Fibroblast of gingiva (primary cell): ENCODE measurements around the gene SLC27A2.
A peak's percentile ranks its signal among the peaks of the same experiment; 100 is the strongest.
"Not testable (repeated sequence)": the region's sequence is repeated elsewhere in the genome, so short reads cannot be mapped to it uniquely, and the experiment has no call there.

Experiments used
- DNase-seq: peaks from one replicate; pipeline ENCODE4 v3.0.0-alpha.2; 2011; ENCODE audit warnings: low read depth

SLC27A2 gene

DNA sequence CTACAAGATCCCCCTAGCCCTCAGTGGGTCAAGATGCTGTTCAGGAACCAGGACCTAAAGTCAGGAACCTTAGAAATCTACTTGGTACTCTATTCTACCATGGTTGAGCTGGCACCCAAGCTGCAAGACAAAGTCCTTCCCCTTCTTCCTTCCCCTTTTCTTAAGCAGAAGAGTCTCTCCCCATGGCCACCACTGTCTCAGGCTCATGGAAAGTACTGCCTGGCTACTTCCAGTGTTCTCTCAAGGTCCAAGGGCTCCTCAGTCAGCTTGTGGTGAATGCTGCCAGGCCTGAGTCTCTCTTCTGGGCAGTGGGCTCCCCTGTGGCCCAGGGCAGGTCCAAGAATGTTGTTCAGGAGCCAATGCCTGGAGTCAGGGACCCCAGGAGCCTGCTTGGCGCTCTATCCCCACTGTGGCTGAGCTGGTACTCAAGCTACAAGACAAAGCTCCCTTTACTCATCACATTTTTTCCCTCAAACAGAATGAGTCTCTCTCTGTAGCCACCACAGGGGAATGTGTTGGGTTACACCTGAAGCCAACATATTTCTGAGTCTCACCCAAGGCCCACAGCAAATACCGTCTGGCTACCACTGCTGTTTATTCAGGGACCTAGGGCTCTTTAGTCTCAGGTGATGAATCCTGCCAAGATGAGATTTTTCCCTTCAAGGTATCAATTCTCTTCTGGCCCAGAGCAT lies 18.1 kb upstream of the SLC27A2 start:
- no peak for DNase-seq

DNA sequence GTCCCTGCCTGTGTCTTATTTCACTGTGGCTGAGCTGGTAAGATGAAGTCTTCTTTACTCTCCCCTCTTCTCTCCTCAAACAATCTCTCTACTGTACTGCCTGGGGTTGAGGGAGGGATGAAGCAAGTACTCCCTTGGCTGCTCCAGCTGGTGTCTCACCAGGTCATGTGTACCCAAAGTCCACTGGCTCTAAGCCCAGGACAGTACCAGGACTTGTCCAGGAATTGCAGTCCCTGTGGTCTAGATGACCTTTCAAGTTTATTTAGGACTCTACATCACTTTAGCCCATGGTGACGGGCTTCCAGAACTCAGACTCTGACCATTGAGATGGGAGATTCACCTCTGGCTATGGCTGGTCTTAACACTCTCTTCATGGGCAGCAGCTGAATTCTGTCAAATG lies 17.5 kb upstream of the SLC27A2 start:
- DNase-seq: peak; percentile 45

DNA sequence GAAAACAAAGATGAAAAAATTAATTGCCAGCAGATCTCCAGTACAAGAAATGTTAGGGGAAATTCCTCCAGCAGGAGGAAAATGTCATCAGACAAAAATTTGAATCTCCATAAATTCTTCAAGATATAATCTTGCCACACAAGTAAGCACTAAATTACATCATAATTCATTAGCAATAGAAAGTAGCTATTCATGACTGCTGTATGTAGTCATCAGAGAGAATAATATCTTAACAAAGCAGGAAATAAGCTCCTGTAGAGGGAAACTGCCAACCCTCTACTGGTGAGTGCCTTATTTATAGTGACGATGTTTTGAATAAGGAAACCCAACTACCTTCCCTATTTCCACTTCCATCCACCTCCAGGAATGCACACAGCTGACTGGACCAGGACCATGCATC lies 15.8 kb upstream of the SLC27A2 start:
- peak; percentile 39 for DNase-seq

DNA sequence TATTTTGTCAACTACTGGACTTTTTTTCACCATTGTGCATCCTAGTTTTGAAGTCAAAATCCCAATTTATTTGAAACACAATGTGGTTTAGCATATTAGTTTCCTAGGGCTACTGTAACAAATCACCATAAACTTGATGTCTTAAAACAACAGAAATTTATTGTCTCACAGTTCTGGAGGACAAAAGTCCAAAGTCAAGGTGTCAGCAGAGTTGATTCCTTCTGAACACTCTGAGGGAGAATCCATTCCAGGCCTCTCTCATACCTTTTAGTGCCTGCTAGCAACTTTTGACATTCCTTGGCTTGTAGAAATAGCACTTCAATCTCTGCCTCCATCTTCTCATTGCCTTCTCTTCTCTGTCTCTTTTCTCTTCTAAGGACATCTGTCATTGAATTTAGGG lies 14.9 kb upstream of the SLC27A2 start:
- no peak for DNase-seq

DNA sequence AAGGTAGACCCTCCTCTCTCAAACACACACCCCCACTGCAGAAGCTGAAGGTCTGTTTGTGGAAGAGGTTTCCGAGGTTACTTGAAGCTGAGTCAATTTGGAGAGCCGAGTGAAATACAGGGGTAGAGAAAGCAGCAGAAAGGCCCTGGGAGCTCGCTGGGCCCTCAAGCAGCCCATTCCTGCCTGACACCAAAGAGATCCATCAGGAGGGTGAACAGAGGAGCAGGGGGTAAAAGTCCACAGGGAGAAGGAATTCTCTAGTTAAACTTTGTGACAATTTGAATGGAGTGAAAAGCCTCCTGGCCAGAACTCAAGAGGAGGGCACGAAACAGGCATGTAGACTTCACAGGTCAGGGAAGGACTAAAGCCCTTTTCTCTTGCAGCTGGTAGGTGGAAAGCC lies 13.6 kb upstream of the SLC27A2 start:
- DNase-seq: no peak

DNA sequence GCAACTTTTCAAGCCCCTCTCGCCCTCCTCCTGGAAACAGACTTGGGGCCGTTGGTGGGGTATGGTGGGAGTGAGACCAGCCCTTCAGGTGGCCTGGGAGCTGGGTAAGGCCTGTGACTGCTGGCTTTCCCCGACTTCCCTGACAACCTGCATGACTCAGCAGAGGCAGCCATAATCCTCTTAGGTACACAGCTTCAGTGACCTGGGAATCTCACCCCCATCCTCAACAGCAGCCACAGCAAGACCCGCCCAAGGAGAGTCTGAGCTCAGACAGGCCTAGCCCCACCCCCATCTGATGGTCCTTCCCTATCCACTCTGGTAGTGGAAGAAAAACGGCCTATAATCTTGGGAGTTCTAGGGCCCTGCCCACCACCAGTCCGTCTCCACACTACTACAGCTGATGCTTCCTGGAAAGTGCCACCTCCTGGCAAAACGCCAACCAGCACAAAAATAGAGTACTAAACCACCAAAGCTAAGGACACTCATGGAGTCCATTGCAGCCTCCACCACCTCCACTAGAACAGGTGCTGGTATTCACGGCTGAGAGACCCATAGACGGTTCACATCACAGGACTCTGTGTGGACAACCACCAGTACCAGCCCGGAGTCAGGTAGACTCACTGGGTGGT lies 13.1 kb upstream of the SLC27A2 start:
- DNase-seq: no peak

DNA sequence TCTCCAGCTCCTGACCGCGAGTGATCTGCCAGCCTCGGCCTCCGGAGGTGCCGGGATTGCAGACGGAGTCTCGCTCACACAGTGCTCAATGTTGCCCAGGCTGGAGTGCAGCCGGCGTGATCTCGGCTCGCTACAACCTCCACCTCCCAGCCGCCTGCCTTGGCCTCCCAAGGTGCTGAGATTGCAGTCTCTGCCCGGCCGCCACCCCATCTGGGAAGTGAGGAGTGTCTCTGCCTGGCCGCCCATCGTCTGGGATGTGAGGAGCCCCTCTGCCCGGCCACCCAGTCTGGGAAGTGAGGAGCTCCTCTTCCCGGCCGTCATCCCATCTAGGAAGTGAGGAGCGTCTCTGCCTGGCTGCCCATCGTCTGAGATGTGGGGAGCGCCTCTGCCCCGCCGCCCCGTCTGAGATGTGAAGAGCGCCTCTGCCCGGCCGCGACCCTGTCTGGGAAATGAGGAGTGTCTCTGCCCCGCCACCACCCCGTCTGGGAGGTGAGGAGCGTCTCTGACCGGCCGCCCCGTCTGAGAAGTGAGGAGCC lies 9.6 kb upstream of the SLC27A2 start:
- DNase-seq: not testable (repeated sequence)

DNA sequence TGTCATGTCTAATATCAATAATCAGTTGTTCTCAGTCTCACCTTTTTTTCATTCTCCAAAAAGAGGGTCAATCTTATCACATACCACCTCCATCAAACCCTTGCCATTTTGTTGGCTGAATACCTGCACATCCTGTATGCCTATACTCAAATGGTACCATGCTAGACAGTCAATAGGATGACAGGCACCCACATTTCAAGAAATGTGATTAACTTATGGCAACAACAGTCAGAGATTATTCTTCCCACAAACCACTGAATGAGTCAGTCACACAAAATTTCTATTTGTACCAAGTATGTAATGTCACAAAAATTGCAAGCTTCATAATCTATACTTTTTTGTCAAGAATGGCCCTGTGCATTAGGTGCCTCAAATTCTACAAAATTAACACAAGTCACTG lies 5.1 kb upstream of the SLC27A2 start:
- no peak for DNase-seq

DNA sequence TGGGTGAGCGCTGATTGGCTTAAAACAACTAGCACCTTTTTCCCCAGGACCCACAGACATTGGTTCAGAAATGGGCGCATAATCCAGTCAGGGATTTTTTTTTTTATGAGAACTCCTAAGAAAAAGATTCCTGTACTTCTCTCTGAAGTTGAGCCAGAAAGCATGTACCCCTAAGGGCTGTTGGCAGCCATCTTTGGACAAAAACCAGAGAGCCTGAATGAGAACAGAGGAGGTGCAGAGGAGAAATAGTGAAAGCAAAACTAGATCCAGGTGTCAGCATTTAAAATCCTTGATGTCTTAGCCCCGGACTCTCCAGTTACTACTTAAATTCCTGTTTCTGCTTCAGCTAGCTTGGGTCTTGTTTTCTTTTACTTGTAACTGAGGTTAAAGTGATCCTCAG lies 1.9 kb upstream of the SLC27A2 start:
- no peak for DNase-seq

DNA sequence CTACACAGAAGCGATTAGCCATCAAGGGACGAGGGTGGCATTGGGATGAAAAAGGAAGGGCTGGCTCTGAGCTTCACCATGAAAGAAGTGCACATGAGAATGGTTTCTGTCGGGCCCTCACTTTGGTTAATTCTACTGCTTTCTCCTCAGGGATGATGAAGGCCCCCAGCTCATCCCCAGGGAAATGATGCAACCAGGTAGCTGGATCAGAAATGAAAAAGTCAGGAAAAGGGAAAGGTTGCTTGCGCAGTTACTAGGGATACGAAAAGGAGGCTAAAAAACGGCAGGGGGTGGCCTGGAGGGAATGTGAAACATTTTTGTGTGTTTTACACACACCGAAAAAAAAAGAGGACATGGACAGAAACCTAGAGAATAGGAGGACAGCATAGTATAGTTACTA lies 1.4 kb upstream of the SLC27A2 start:
- no peak for DNase-seq

DNA sequence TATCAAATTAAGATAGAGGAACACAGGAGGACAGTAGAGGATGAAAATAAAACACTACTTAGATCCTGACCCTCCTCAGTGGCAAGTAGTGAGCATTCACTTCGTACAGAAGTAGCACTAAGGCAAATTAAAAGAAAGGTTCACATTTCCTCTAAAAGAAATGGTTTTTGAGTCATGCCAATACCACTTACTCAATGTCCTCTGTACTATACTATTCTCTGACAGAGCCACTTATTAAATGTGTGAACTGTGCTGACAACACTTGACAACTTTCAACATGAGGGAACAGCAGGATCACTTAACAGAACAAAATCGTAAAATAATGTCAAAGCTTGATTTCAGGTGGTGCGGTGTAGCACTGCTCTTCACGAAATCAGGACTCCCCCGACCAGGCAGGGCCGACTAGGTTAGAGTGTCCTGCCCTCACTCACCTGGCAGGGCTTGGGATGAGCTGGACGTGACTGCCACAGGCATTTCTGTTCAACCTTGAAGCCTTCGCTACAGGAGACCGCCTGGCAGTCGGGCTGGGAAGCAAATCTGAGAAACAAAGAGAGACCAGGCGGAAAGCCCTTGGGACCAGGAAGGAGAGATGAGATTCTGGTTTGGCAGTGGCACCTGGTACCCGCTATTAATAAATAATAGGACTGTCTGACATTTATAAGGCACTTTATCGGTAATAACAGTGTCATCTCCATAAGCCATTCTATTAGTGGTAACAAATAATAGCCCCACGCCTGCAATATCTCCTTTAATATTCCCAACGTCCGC lies 611 bp upstream of the SLC27A2 start:
- no peak for DNase-seq

DNA sequence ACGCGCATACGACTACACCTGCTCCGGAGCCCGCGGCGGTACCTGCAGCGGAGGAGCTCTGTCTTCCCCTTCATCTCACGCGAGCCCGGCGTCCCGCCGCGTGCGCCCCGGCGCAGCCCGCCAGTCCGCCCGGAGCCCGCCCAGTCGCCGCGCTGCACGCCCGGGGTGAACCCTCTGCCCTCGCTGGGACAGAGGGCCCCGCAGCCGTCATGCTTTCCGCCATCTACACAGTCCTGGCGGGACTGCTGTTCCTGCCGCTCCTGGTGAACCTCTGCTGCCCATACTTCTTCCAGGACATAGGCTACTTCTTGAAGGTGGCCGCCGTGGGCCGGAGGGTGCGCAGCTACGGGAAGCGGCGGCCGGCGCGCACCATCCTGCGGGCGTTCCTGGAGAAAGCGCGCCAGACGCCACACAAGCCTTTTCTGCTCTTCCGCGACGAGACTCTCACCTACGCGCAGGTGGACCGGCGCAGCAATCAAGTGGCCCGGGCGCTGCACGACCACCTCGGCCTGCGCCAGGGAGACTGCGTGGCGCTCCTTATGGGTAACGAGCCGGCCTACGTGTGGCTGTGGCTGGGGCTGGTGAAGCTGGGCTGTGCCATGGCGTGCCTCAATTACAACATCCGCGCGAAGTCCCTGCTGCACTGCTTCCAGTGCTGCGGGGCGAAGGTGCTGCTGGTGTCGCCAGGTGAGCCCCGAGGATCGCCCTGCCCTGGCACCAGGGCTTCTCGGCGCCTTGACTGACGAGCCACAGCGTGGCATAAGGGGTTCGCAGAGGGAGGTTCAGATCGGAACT lies 420 bp downstream of the SLC27A2 start:
- peak; percentile 11 for DNase-seq

DNA sequence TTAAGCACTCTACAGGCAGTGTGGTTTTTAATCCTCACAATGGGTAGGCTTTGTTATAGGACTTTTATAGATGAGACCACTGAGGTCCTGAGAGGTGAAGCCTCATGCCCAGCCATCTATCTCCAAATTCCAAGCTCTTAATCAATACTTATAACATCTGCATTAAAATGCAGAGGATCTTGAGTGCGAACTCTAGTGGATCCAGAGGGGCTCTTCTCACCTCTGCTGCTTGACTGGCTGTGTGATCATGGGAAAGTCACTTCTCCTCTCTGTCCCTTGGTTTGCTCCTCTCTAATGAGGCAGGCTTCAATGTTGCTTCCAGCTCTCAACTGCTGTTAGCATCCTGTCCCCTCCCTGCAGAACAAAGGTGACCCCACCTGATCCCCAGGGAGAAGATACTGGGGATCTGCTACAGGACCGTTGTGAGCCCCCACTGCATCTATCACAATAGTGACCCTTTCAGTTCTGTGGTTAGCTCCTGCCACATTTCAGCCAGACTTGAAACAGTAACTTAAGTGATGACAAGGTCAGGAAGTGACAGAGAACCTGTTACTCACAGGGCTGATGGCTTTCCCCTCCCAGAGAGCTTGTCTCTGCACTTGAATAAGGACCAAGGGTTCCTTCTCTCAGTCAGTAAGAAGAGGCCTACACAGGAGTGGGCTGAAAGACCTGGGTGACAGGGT lies 1.3 kb downstream of the SLC27A2 start:
- no peak for DNase-seq

DNA sequence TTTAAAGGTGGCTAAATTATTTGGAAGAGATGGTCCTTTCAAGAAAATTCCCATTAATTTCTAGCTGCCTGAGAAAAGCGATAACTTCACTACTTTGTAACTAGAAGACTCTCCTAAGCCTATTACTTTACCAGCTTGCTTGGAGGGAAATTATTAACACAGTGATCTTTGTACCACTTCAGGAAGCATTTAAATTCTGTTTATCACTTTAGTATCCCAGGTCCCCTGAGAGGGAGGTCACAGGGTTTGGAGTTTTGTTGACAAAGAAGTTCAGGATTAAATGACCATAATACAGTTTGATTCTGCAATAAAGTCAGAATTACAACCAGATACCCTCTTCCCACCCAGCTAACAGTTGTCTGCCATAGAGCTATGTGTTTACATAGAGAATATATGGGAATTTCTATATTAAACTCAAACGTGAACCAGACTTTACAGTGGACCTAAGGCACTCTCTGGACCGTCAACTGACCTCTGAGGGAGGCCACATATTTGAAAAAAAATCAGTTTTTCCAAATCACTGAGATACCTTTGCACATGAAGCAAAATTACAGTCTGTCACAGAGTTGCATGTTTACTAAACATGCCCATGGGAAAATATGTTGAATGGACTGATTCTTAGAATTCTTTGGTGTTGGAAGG lies 3.0 kb downstream of the SLC27A2 start:
- no peak for DNase-seq

DNA sequence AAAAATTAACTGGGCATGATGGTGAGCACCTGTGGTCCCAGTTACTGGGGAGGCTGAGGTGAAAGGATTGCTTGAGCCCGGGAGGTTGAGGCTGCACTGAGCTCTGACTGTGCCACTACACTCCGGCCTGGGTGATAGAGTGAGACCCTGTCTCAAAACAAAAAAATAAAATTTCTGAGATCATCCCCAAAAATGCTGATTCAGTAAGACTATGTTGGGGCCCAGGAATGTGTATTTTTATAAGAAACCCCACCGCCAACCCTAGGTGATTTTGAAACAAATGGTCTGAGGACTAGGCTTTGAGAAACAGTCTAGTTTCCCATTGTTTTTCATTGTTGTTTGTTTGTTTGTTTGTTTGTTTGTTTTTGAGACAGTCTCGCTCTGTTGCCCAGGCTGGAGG lies 4.1 kb downstream of the SLC27A2 start:
- no peak for DNase-seq

DNA sequence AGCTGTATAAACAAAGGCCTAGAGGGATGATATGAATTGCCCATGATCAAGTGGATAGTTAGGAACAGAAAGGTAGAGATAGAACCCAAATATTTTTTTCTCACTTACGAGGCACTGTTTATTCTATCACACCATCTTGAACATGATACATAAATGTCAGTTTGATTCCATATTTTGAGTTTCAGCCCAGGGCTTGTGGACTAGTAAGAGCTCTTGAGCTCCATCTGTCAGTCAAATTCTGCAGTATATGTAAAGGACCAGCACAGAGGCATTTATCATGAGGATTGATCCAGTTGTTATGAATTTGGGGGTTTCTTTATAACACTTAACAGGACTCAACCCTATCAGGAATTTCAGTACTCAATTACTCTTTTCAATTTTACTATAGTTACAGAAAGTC lies 4.8 kb downstream of the SLC27A2 start:
- no peak for DNase-seq

DNA sequence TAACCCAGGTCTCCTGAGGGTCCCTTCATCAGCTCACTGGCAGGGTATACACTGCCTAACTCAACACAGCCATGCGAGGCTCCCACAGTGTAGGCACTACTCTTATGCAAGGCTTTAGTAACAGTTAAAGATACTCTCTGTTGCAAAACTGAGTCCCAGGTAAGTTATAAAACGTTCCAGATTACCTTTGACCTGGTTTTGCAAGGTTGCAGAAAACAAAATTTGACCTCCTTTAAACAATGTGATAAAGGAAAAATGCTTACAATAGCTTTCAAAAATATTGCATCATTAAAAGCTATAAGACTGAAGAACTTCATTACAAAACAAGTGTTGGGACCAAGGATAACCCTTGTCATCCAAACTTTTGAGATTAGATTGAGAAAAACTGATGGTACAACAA lies 5.5 kb downstream of the SLC27A2 start:
- no peak for DNase-seq

DNA sequence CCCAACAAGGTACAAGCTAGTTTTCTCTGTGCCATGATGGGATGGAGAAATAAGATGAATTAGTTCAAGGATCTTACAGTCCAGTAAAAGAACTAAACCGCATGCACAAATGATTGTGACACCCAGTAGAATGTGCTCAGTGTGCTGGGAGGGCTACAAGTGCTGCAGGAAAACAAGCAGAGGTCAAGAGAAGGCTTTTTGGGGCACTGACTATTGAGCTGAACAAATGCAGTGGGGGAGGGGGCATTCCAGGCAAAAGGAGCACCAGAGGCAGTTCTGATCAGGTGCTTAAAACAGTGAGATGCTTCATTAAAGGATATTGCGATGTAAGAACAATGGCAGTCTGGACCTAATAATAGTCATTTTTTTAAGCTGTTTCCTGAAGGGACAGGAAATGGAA lies 6.0 kb downstream of the SLC27A2 start:
- DNase-seq: no peak

DNA sequence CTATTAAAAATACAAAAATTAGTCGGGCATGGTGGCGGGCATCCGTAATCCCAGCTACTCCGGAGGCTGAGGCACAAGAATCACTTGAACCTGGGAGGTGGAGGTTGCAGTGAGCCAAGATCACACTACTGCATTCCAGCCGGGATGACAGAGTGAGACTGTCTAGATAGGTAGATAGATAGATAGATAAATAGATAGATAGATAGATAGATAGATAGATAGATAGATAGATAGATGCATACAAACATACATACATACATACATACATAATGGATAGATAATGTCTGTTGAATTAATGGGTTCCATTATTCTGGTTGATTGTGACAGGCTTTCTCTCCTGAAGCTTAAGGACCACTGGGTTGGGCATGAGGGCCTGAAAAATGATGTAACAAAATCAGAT lies 6.8 kb downstream of the SLC27A2 start:
- DNase-seq: not testable (repeated sequence)

DNA sequence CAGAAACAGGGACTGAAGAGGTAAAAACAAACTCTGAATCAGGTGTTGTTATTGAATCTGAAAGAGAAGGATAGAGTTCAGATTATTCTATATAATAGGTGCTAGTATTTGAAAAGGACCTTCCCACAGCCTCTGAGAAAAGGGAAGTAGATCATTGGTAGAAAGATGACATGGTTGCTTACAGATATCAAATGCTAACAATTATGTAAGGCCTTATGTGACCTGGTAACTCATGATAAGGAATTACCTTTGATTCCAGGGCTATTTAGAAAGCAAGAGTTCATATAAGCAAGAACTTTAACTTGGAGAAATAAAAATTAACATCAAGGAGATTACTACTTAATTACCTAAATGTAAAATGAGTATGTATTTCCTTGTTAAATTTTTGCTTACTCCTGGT lies 7.6 kb downstream of the SLC27A2 start:
- no peak for DNase-seq

DNA sequence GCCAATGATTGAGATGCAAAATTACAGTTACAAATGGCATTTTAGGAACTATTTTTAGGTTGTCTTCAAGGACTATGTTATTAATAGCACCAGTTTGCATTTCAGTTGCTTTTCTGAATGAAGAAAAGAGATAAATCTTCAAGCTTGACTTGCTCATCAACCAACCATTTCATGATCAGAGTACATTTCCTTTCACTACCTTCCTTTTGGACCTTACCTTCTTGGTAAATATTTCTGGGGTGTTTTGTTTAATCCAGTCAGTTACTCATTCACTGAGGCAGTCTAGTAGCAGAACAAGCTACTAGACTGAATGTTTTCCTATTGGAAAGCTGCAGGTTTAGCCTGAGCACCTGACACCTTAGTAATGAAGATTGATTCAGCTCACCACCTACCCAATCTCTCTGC lies 8.2 kb downstream of the SLC27A2 start:
- no peak for DNase-seq
